Endodermal cell (in vitro differentiated cells): ENCODE data around the gene GIGYF1. TPM values are rescaled to one million over a fixed set of nuclear protein-coding genes. Genes with fewer than 3 reads are reported as not detected.
A peak's percentile ranks its signal among the peaks of the same experiment; 100 is the strongest.

Experiments
- DNase-seq: peaks from one replicate; pipeline ENCODE4 v3.0.0-alpha.2; 2017
- H3K27ac ChIP-seq: 2 replicates; pipeline ENCODE4 v1.5.1; 2013; ENCODE audit warnings: mild to moderate bottlenecking, low read depth, low read length, moderate library complexity
- H3K27me3 ChIP-seq: 2 replicates; pipeline ENCODE4 v1.6.1; 2013; ENCODE audit warnings: mild to moderate bottlenecking, low read length, moderate library complexity; ENCODE audit not compliant: insufficient read depth, control insufficient read depth, poor library complexity, severe bottlenecking
- H3K36me3 ChIP-seq: 2 replicates; pipeline ENCODE4 v1.7.0; 2013; ENCODE audit warnings: mild to moderate bottlenecking, low read length, moderate library complexity; ENCODE audit not compliant: control insufficient read depth, insufficient read depth
- H3K4me1 ChIP-seq: one replicate; pipeline ENCODE4 v1.7.0; 2013; ENCODE audit warnings: low read length; ENCODE audit not compliant: control insufficient read depth, insufficient read depth
- H3K4me3 ChIP-seq: 2 replicates; pipeline ENCODE4 v1.5.1; 2013; ENCODE audit warnings: mild to moderate bottlenecking, low read length, moderate library complexity
- H3K9ac ChIP-seq: 2 replicates; pipeline ENCODE4 v1.6.1; 2013; ENCODE audit warnings: mild to moderate bottlenecking, low read length, moderate library complexity; ENCODE audit not compliant: poor library complexity, severe bottlenecking; ENCODE audit errors: extremely low read depth
- H3K9me3 ChIP-seq: 2 replicates; pipeline ENCODE4 v1.6.1; 2013; ENCODE audit warnings: mild to moderate bottlenecking, low read length, moderate library complexity; ENCODE audit not compliant: control insufficient read depth
- H3K27ac Mint-ChIP-seq: 2 replicates; pipeline ENCODE4 v1.8.0; 2020; ENCODE audit warnings: mixed read lengths
- H3K27me3 Mint-ChIP-seq: 2 replicates; pipeline ENCODE4 v1.8.0; 2021; ENCODE audit warnings: mild to moderate bottlenecking, mixed read lengths; ENCODE audit not compliant: insufficient read depth
- H3K36me3 Mint-ChIP-seq: 2 replicates; pipeline ENCODE4 v1.8.0; 2020; ENCODE audit warnings: low read depth, mixed read lengths
- H3K4me1 Mint-ChIP-seq: 2 replicates; pipeline ENCODE4 v1.8.0; 2020; ENCODE audit warnings: mixed read lengths
- H3K4me3 Mint-ChIP-seq: 2 replicates; pipeline ENCODE4 v1.8.0; 2020; ENCODE audit warnings: mild to moderate bottlenecking, moderate library complexity, mixed read lengths
- H3K9me3 Mint-ChIP-seq: 2 replicates; pipeline ENCODE4 v1.8.0; 2020; ENCODE audit warnings: mild to moderate bottlenecking, mixed read lengths
- CTCF ChIP-seq: fragments of 200-600 bp; sonication (generic); conservative IDR thresholded peaks from 2 replicates; pipeline ENCODE4 v1.5.0; 2021; ENCODE audit warnings: antibody characterized with exemption, mild to moderate bottlenecking
- WGBS, 2 experiments: methylation state at CpG; one replicate each; pipeline versions ENCODE4 v1.1.5 to v1.1.7; 2013; ENCODE audit warnings: missing lambda C conversion rate in 2 of 2, mixed read lengths in 1 of 2; ENCODE audit not compliant: insufficient coverage in 1 of 2, insufficient read length in 1 of 2; 5-methylcytosine and 5-hydroxymethylcytosine counted together
- total RNA-seq, 2 donors: library from RNA; stranded (reverse); fragmentation: NEBNext Ultra II Directional in 1 of 2; extraction: Animal tissue kit (Norgen Biotek cat#: 25700) in 1 of 2; gene quantifications; 2 replicates in 1 of 2; 3 replicates in 1 of 2; pipeline ENCODE4 v1.2.1, GENCODE V29; 2021

GIGYF1 gene
- total RNA-seq, 2 donors from 2014 or later: 90.0 to 101 TPM

- H3K27ac Mint-ChIP-seq: peak overlapping the region; percentile 74
- no peak for TF ChIP-seq CTCF
- H3K4me3 ChIP-seq: peak overlapping the region; percentile 87
- peak; percentile 76 for DNase-seq
- peak overlapping the region; percentile 32 for H3K27ac ChIP-seq
- WGBS, 2 experiments: 1% methylated on average over 12 to 43 of the region's 43 CpGs
- peaks cover 27% of the 10 kb centered on the region for H3K27me3 Mint-ChIP-seq
- peaks cover 5% of the 10 kb centered on the region for H3K4me1 Mint-ChIP-seq
- peaks cover 20% of the 10 kb centered on the region for H3K36me3 ChIP-seq
- H3K4me3 Mint-ChIP-seq: peak overlapping the region; percentile 84
- no peaks in the 10 kb centered on the region for H3K4me1 ChIP-seq
- H3K9ac ChIP-seq: peak overlapping the region; percentile 59
- H3K9me3 Mint-ChIP-seq: no peaks in the 10 kb centered on the region
- peaks cover 8% of the 10 kb centered on the region for H3K27me3 ChIP-seq
- no peaks in the 10 kb centered on the region for H3K9me3 ChIP-seq
- peaks cover 21% of the 10 kb centered on the region for H3K36me3 Mint-ChIP-seq
These were observed 19.5 kb downstream of the GIGYF1 start for GRCh38 chr7:100674411-100675104.

GRCh38 chr7:100673942-100674410, 20.1 kb downstream of the GIGYF1 start:
- peaks cover 2% of the 10 kb centered on the region for H3K4me1 Mint-ChIP-seq
- H3K36me3 Mint-ChIP-seq: peaks cover 18% of the 10 kb centered on the region
- peak overlapping the region; percentile 84 for H3K4me3 Mint-ChIP-seq
- no peak for DNase-seq
- Histone ChIP-seq H3K27me3 (peaks cover 8% of the 10 kb centered on the region), H3K36me3 (peaks cover 19% of the 10 kb centered on the region), H3K9ac (peak overlapping the region; percentile 59), H3K4me3 (peak overlapping the region; percentile 87), H3K27ac (peak overlapping the region; percentile 98), H3K9me3 (no peaks in the 10 kb centered on the region), H3K4me1 (no peaks in the 10 kb centered on the region)
- no peak for TF ChIP-seq CTCF
- H3K27ac Mint-ChIP-seq: peak overlapping the region; percentile 61
- 0% methylated on average over 11 to 31 of the region's 34 CpGs for WGBS, 2 experiments
- no peaks in the 10 kb centered on the region for H3K9me3 Mint-ChIP-seq
- H3K27me3 Mint-ChIP-seq: peaks cover 31% of the 10 kb centered on the region

GRCh38 chr7:100673302-100673941, 20.6 kb downstream of the GIGYF1 start, which contains the start of gene GNB2:
Gene GNB2, plus strand, starts transcription at chr7:100673740. Its CDS starts 2,526 bp downstream, at chr7:100676266.
- no peak for TF ChIP-seq CTCF
- H3K9me3 Mint-ChIP-seq: no peaks in the 10 kb centered on the region
- DNase-seq: peak; percentile 100
- 0 to 2% methylated on average over 11 to 65 of the region's 65 CpGs for WGBS, 2 experiments
- Histone ChIP-seq H3K9me3 (no peaks in the 10 kb centered on the region), H3K9ac (peak within 1 kb of the TSS; percentile 81), H3K27me3 (peaks cover 8% of the 10 kb centered on the region), H3K4me1 (no peaks in the 10 kb centered on the region), H3K36me3 (peaks cover 18% of the 10 kb centered on the region), H3K27ac (peak within 1 kb of the TSS; percentile 98), H3K4me3 (peak within 1 kb of the TSS; percentile 87)
- H3K4me3 Mint-ChIP-seq: peak within 1 kb of the TSS; percentile 84
- H3K27me3 Mint-ChIP-seq: peaks cover 31% of the 10 kb centered on the region
- peaks cover 2% of the 10 kb centered on the region for H3K4me1 Mint-ChIP-seq
- peak within 1 kb of the TSS; percentile 97 for H3K27ac Mint-ChIP-seq
- peaks cover 16% of the 10 kb centered on the region for H3K36me3 Mint-ChIP-seq
